Fibroblast of skin of back (primary cell): ENCODE results near the gene NIM1K.
A peak's percentile ranks its signal among the peaks of the same experiment; 100 is the strongest.
"Not testable (repeated sequence)": the region's sequence is repeated elsewhere in the genome, so short reads cannot be mapped to it uniquely, and the experiment has no call there.

Experiments
- DNase-seq: peaks from one replicate; pipeline ENCODE4 v3.0.0-alpha.2; 2013

The NIM1K gene

DNA sequence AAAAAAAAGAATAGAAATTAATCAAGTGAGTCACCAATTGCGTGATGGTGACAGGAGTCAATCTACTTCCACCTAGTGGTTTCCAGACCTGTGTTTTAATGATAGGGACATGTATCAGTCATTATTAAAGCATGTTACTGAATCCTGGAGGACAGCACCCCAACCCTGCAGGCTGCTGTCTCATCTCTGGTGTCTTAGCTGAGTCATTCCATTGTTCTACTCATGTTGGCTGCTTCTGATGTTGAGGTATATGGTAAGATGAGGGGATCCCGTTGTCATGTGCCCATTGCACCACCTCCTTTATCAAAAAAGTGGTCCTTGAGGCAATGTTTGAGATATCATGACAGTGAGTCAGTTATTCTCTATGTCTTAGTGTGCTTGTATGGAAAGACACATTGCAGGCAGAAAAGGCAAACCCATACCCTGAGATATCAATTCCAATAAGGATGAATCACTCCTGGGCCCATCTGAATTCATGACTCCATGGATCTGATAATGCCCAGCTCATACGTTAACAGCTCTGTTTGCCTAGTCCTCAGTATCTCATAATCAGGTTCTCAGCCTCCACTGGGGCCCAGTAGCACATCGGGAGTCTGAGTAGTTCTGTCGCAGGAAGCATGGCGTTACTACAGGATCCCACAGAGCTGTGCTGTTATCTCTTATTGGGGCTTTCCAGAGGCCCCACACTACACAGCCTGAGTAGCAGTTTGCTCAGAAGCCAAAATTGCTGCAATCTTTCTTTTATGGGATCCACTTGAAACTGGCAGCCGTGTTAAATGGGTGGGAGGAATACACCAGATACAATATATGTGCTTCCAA, 90.0 kb downstream of the NIM1K start:
- DNase-seq: no peak

DNA sequence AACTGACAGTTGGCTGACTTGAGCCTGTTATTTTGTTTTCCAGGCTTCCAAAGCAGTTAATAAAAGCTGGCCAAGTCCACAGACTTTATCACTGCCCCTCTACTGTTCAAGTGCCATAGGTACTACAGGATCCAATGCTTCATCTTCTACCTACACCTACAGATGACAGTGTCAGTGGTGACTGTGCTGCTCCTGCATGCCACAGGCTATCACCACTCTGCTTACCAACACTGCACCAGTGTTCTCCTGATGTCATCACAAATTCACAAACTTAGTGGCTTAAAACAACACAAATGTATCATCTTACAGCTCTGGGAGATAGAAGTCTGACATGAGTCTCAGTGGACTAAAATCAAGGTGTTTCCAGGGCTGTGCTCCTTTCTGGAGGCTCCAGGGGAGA, 94.6 kb downstream of the NIM1K start:
- no peak for DNase-seq

DNA sequence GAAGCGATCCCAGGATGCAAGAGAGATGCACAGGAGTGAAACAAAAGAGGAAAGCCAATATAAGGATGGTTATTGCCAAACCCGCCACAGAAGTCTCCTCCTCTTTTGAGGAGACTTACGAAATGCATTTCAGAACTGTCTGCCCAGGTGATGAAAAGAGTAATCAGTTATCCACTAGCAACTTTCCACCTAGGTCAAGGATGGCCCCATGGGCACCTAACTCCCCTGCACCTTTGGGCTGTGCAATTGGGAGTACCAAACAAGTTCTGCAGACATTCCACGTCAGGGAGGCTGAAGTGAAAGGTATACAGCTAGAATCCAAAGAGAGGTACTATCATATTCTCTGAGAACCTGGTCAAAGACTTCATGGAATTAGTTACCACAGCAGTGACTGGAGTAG, 95.5 kb downstream of the NIM1K start:
- DNase-seq: no peak

DNA sequence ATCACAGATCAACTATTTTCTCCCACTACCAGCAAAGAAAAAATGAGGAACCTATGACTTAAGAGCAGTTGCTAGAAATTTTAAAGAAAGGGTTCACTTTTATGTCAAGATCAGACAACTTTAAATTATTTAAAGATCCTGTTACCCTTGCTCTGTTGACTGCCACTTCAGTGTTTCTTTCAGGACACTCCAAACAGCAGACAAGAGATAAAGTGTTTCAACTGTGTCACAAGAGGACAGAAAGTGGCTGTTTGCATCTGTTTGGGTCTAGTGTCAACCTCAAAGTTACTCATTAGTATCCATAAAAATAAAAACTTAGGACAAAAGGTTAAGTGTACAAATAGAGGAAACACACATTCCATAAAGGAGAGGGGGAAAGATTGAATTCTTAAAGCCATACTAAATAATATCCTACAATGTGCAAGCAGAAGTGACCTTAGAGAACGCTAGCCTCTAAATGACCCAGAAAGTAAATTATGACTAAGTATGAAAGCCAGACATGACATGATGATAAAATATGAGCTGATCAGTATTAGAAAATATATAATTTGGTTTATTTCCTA, 96.3 kb downstream of the NIM1K start:
- no peak for DNase-seq

DNA sequence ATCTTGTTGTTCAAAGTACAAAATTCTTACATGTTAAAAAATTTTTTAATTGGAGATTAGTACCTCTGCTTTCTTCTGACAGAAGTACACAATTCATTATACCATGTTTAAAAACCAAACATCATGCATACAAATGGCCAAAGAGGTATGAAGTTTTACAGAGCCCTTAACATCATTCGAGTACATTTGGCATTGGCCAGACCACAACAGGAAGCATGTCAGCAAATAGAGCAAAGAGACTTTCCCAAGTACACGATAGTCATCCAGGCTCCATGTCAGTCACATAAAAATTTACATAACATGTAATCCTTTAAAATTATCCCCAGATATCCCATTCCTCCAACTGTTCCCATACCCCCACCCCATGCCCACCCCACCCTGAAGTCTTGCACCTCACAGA, 98.7 kb downstream of the NIM1K start:
- DNase-seq: no peak

DNA sequence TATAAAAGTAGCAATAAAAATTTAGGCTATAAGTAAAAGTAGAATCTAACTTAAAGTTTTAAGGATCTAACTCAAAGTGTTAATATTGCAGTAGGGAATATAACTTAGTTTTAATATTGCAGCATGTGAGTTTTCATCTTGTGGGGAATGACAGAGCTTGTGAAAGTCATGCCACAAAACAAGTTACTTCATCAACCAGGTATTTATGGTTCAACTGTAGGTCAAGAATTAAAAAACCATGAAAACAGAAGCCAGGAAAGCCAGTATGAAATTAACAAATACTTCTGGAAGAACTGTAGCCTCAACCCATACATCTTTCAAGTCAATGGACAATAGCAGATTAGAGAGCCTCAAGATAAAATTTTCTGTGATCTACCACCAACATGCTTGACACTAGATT, 102.2 kb downstream of the NIM1K start:
- DNase-seq: peak; percentile 32

DNA sequence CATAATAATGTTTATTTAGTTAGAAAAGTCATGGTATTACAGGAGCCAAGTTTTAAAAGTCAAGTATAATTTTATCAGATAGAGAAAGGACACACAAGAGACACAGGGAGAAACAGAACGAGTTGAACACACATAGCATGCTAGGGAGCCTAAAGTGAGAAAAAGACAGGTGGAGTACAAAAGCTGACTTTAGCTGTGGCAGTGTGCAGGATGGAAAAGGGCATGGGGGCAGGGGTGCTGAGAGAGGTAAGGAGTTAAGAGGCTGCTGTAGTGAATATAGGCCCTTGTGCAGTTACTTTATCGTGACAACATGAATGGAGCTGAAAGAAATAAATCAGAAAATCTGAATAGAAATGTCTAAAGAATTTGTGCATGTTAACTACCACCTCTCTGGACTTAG, 103.2 kb downstream of the NIM1K start:
- DNase-seq: no peak

DNA sequence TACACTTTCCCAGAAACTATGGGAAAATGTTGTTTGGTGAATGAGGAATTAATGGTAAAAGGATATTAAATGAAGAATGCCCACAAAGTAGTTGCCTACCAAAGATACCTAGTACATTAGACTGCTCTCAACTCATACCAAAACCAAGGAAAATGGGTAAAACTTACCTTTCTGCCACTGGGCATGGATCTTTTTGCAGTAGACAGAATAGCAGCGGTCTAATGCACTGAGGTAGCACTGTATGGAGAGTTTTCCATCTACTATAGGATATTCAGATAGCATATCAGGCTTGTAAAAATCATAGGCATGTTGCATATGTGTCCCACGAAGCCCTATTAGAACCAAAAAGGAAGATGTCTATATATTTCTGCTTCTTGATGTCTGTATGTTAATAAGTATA, 104.8 kb downstream of the NIM1K start:
- no peak for DNase-seq

DNA sequence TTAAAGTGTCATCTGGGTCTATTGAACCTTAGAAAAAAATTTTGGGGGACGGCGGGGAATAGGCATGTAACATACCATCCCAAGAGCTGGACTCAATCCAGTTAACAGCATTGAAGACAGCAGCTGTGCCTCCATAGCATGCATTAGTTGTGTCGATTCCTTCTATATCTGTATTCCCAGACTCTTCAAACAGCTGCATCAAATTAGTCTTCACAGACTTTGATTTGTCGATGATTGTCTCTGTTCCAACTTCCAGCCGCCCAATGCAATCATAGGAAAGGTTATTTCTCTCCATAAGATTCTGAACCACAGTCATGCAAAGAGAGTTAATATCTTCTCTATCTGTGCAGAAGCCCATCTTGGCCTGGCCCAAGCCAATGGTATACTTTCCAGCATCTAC, 106.4 kb downstream of the NIM1K start:
- DNase-seq: no peak

DNA sequence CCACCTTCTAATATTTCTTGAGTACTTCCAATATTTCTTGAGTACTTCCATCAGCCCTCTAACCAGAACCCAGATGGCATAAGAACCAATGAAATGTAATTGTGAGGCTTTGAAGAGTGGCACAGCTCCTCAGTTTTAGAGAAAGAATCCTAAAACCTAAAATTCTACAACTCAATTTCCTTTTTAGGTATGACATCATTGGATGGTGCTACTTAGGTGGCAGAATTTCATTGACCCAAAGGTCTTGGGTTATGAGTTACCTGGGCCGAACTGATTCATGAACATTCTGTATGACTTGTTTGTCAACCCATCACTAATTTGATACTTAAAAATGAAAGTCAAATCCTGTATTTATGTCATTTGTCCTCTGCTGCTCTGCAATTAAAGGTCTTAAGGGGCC, 108.1 kb downstream of the NIM1K start:
- no peak for DNase-seq

DNA sequence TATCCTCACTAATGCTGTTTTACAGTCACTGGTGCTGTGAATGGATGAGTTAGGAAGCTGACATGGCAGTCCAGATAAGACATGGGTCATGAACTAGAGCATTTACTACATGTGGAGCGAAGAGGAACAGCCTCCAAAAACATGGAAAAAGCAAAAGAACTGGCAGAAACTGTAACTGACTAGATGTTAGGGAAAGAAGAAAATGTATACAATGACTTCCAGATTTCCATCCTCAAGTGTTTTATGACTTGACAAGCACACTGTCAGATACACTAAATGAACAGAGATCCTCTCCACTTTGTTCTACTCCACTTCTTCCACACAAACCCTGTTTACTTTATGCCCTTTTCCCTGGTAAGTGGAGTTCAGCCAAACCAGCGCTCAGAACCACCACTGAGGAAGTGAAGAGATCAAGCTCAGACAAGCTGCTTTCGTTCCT, 109.6 kb downstream of the NIM1K start:
- DNase-seq: no peak

DNA sequence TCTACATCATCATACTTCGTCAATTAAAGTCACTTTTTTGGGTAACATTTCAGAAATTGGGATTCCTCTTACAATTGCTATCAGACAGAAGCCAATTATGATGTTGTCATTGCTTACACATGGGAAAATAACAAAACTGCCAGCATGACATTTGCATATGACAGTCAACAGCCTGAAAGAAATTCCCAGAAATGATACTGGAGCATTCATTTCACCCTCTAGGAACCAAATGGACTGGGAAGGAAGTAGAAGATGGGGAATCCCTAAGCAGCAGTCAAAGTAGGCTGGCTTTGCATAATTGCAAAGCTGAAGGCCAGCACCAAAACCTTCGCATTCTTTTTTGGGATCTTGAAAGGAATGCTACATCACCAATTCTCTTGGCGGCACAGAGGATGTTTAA, 110.5 kb downstream of the NIM1K start:
- DNase-seq: no peak

DNA sequence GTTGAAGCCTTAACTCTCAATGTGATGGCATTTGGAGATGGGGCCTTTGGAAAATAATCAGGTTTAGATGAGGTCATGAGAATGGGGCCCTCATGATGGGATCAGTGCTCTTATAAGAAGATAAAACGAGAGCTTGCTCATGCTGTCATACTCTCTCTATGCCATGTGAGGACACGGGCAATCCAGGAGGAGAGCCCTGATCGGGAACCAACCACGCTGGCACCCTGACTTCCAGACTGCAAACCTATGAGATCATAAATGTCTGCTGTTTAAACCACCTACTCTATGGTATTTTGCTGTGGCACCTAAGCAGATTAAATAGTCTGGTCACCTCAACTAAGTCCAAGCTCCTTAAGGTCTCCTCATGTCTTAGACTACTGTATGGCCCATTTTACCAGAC, 111.2 kb downstream of the NIM1K start:
- no peak for DNase-seq

DNA sequence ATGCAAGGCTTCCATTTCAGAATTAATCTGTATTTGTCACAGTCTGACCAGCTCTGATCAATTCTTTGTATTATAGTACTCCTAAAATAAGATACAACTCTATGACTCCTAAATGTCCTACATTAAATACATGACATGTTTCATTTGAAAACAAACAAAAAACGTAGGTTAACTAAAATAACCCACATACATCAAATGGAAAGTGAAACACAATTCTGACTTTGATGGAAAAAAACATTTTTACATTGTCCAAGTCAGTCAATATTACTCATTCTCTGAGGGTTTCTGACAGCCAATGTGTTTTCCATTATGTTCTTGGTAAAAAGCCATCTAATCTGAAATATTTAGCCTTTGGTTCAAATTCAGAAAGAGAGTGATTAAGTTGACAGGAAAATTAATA, 112.5 kb downstream of the NIM1K start:
- DNase-seq: no peak

DNA sequence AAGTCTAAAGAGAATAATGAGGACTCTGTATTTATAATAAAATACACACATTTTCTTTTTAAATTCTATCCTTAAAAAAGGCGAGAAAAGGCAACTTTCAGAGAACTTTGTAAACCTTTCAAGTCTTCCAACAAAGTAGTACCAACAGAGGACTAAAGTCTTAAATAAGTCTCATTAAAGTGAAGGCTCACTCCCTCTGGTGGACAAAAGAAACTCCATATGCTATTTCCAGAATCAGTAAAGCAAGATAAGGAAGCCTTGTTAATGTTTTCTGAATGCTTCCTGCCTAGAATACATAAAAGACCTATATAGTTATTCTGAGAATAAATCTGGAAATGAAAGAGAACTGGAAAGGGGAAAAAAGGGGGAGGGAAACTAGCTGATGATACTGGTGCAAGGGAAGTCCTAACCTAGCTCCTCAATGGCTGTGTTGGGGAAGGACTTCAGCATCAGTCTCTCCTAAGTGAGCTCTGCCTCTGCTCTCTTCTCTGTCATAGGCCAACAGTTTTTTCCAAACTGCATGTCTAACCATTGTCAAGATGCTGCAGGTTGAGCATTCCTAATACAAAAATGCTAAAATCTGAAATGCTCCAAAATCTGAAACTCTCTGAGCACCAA, 114.0 kb downstream of the NIM1K start:
- peak; percentile 61 for DNase-seq

DNA sequence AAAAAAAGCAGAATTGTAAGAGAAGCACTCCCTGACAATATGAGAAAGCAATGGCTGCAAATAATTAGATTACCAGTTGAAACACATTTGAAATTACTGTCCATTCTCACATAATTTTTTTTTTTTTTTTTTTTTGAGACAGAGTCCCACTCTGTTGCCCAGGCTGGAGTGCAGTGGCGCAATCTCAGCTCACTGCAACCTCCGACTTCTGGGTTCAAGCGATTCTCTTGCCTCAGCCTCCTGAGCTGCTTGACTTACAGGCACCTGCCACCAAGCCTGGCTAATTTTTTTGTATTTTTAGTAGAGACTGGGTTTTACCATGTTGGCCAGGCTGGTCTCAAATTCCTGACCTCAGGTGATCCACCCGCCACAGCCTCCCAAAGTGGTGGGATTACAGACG, 114.9 kb downstream of the NIM1K start:
- not testable (repeated sequence) for DNase-seq

DNA sequence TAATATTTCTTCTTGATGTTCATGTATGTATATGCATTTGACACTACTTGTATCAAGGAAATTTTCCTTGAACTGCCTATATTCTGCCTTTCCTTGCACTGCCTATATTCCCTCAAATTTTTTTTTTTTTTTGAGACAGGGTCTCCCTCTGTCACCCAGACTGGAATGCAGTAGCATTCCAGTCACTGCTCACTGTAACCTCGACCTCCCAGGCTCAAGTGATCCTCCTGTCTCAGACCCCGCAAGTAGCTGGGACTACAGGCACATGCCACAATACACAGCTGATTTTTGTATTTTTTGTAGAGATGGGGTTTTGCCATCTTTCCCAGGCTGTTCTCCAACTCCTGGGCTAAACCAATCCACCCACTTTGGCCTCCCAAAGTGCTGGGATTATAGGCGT, 117.1 kb downstream of the NIM1K start:
- DNase-seq: no peak

DNA sequence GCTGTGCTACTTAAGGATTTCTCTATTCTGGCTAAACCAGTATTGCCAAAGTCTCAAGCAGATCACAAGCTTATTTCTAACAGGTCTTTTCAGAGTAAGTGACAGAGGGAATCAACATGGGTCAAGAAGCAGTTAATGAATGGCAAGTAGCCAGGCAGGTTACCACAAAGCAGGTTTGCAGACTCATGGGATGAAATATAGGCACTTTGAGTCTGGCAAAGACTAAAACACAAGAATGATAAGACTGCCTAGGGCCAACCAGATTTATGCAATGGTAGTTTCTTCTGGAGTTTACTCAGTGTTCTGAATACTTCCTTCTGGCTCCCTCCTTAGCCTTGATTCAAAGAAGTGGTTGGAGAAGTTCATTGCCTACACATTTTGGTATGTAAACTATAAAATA, 117.6 kb downstream of the NIM1K start:
- DNase-seq: no peak

DNA sequence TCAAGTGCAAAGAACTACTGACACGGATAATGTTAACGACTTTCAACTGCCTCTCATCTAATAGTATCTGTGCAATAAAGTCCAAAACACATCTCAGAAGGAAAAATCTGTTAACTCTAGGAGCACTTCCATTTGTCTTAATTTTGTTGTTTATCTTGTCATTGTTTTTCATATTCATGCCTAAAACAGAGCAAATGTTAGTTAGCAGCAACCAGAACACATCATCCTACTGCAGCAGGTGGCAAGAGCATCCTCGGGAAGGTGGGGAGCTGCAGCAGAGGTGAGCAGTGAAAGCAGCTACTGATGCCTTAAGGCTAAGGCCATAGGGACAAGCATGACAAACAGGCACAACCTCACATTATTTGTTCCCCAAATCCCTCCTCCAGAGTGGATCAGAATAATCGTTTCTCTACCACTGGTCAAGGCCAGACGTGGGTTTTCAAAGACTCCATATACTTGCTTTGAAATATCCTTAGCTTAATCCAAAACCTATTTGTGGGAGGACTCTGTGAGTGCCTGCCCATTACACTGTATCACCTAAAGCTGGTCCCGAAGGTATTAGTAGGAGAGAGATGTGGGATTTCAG, 120.1 kb downstream of the NIM1K start:
- no peak for DNase-seq

DNA sequence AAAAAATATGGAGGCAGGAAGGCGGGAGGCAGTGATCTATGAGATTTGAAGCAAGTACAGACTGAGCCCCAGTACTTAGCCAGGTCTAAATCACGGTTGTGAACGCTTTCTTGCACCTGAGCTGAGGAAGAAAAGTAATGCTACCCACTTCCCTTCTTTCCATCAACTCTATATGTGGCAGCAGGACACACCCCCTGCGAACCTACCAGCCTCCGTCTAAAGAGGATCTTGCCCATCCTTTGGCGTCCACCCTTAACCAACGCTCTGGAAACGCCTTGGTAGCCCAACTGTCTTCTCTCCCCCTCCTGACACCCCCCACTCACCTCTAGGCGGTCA, 120.6 kb downstream of the NIM1K start:
- DNase-seq: no peak

DNA sequence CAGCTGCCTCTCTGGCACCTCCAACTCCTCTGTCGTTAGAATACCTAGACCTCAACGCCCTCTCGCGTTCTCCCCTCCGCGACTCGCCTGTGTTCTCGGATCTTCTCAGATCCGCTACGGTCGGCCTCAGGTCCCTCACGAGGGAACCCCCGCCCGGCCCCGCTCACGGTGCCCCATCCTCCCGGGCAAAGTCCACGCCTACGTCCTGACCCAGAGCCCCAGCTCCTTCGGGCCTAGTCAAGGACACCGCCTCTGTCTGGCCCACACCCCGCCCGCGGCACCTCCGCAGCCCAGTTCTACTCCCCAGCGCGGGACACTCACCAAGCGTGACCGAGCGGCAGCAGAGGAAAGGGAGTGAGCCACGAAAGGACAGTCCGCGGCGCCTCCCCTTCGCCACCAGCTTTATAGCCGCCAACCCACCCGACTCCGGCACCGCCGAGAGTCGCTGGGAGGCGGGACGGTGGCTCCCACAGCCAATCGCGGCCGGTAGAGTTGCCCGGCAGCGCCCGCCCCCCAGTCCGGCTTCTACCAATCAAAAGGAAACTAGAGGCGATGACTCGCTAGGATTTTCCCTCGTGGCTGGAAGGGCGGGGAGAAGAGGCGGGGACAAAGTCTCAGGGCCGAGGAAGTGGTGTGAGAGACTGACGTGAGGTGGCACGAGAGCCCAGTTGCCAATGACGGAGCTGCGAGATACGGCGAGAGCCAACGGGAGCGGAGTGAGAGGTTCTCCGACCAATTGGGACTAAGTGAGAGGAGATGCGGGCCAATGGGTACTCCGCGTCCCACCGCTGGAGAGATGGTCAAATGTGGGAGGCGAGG, 121.2 kb downstream of the NIM1K start, which contains the start of gene HMGCS1:
TSS of gene HMGCS1 (minus strand) at position 378 of the 819 bp plus-strand sequence. CDS start 14,447 bp downstream, outside the sequence.
- DNase-seq: peak; percentile 100

DNA sequence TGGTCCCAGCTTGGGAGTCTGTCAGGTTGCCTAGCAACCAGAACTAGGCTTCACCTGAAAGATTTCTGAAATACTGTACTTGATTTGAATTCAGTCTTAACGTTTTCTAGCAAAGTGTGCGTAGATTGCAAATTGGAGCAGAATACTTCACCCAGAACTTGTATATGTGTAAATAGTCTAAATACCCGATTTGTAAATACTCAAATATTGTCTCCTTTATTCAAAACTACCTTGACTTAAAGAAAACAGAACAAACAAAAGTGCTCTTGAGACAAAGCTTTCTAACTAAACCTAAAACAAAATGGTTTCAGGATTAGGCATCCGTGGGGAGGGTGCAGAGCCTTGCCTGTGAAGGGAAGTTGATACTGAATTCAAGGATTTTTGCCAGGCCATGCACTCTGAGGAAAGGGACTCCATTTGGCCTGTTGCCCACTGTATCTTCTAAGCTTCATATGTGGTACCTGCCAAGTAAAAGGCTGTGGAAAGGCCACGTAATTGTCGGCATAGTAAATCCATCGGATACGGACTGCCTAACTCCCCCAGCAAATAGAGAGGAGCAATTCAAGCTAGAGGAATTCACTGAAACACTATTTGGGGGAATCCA, 121.9 kb downstream of the NIM1K start:
- DNase-seq: no peak
